Activated CD4-positive, alpha-beta T cell treated with anti-CD3 and anti-CD28 coated beads for 24 hours (primary cell): ENCODE data around the gene ZNF296.

Source experiments
- DNase-seq, 2 donors: peaks; one replicate each; pipeline ENCODE4 v3.0.0-alpha.2; 2020; ENCODE audit warnings: low read depth in 2 of 2

The ZNF296 gene

DNA sequence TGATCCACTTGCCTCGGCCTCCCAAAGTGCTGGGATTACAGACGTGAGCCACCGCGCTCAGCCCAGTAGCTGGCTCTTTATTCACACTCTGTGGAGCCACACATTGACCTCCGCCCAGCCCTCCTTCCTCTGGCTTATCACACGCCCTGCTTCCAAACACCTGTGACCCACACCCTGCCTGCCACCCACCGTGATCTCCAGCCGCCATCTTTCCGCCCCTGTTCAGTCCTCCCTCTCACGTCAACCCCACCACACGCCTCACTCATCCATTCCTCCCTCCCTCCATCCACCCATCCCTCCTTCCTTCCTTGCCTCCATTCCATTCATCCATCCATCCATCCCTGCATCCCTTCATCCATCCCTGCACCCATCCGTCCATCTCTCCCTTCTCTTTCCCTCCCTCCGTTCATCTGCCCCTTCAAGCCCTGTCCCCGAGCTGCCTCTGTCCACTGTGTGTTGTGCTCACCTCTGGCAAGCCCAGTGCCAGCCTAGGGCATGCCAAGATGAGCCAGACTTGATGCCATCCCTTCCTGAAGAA is 17.6 kb downstream of the ZNF296 start:
- DNase-seq, result no peak

DNA sequence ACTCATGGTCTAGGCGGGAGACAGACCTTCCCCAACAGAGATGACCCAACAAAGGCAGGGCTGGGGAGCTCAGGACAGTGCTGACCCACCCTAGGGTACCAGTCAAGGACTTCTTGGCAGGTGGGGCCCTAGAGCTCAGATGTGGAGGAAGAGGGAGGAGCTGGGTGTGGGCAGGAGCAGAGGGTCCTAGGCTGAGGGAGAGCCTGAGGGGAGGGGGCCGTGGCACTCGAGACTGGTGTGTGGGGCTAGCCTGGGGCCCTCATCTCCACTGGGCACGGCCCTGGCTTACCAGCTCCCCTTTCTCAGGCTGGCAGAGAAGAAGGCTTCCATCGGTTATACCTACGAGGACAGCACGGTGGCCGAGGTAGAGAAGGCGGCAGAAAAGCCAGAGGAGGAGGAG is 18.8 kb downstream of the ZNF296 start:
- no peak for DNase-seq

DNA sequence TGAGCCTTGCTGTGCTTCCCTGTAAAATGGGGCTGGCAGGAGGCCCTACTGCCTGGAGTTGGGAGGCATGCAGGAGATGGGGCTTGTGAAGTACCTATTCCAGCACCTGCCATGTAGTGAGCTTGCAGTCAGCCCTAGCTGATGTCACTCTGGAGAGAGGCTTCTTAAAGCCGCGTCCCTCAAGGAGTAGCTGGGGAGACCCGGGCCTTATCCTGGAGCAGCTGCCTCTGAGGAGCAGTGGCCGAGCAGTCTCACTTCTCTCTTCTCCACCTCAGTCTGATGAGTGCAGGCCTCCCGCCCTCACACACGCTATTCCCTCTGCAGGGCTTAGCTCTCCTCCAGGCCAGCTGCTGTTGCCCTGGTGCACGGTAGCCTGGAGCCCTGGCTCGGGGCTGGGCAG is 19.4 kb downstream of the ZNF296 start:
- DNase-seq, result no peak

DNA sequence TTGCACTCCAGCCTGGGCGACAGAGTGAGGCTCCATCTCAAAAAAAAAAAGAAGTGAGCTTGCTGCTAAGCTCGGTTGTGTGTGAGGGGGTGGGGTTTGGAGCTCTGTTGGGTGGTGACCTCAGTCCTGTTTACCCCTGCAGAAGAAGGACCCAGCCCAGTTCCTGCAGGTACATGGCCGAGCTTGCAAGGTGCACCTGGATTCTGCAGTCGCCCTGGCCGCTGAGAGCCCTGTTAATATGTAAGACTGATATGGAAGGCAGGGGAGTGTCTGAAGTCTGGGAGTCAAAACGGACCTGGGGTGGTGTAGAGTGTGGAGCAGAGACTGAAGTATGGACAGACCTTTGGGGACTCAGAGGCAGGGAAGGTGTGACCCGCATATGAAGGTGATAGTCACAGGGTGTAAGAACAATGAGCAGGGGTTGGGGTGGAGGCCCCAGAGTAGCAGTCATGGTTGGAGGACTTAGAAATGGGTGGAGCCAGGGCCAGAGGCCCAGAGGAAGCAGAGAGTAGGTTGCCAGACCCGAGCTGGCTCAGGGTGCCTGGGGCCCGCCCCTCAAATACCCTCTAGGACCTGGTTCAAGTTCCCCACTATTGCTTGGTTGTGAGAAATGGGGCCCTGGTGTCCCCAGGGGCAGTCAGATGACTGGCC is 24.2 kb downstream of the ZNF296 start:
- no peak for DNase-seq

DNA sequence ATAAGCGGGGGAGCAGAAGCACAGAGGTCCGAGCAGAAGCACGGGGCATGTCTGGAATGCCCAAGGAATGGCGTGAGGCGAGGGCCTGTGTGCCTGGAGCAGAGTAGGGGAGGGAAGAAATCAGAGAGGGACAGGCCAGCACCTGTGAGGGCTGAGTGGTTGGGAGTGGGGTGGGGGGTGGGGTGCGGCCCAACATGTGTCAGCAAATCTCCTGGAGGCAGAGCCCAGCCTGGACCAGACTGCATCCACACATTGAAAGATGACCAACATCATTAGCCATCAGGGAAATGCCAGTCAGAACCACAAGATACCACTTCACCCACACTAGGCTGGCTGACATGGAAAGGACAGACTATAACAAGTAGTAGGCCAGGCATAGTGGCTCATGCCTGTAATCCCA is 26.2 kb downstream of the ZNF296 start:
- DNase-seq, result no peak

DNA sequence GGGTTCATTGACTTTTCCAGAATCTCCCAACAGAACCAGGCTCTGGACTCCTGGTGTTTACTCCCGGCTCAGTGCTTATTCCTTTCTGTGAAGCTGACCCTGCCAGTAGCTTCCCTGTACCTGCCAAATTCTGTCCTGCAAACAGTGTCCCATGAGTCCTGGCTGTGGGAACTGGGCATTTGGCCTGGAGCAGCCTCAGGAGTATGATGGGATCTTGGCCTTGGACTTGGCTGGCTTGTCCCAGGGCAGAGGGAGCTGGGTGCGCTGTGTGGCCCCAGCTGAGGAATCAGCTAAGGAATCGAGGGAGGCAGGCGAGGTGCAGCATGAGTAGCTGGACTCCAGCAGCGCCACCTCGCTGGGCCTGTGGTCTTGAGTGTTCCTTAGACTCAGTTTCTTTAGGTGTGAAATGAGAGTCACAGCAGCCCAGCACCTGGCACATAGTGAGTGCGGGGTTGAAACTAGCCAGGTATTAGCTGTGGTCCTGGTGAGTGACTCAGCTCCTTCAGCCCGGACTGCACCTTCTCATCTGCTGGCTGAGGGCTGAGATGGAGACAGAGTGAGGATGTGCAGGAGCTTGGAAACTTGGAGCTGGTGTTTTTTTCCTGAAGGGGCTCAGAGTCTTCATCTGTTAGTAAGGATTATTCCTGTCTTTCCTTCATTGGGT is 27.1 kb downstream of the ZNF296 start:
- no peak for DNase-seq

DNA sequence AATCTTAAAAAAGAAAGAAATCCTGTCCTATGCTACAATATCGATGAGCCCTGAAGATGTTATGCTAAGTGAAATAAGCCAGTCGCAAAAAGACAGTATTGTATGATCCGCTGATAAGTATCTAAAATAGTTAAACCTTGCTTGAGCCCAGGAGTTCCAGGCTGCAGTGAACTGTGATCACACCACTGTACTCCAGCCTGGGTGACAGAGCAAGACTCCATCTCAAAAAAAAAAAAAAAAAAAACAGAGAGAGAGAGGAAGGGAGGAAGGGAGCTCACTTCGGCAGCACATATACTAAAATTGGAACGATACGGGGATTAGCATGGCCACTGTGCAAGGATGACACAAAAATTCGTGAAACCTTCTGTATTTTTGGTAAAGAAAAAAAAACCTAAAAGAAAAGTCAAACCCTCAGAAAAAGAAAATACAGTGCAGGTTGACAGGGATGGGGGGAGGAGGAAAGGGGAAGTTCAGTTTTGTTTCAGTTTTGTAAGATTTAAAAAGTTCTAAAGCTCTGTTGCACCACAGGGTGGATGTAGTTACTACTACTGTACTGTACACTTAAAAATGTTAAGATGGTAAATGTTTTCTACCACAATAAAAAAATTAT is 29.0 kb downstream of the ZNF296 start:
- no peak for DNase-seq

DNA sequence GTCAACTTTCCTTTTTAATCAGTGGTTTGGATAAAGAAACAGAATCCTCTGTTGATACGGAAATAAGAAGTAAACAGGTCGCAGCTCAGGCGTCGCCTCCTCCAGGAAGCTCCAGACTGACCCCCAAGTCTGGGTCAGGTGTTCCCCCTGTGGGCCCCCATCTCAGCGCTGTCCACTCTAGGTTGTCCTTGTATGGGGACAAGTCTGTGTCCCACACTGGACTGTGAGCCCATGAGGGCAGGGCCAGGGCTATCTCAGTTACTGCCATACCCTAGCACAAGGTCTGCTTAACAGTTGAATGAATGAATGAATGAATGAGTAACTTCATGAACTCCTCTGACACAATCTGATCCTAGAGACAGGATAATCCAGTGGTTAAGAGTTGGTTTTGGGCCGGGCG is 29.9 kb downstream of the ZNF296 start:
- DNase-seq, result no peak

DNA sequence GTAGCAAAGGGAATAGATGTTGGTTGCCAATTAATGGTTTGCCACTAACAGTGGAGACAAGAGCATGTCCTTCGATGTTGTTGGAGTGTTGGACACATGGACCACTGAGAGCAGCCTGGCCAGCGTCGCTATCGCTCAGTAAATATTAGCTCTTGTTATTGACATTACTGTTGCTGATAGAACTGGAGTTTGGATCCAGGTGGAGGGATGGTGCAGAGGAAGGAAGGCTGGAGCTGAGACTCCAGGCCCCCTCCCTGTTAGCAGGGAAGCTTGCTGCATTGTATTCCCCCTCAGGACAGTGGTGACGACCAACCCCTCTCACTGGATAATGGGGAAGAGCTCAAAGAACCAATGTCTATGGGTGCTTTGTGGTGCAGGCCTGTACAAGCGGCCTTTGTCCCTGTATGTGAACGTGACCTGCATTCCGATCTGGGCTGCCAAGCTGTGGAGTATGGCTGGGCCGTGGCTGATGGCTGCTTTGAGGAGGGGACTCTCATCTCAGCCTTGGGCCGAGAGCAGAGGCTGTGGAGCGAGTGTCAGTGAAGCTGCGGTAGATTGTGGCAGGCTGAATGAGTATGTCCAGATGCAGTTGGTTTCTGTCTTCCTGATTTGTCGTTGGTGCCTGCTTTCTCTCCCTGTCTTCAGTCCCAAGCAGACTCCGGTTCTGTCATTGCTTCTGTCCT is 30.5 kb downstream of the ZNF296 start:
- DNase-seq, result no peak

DNA sequence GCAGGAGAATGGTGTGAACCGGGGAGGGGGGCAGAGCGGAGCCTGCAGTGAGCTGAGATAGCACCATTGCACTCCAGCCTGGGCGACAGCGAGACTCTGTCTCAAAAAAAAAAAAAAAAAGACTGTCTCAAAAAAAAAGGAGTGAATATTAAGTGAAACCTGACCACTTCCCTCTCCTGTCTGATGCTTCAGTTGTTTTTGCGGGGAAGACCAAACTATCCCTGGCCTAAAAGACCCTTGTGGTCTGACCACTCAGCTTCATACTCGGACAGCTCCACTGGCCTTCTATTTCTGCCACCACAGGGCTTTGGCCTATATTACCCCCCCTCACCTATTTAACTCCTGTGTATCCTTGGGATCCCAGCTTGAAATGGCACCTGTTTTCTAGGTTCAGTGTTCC is 35.2 kb downstream of the ZNF296 start:
- DNase-seq, result no peak

DNA sequence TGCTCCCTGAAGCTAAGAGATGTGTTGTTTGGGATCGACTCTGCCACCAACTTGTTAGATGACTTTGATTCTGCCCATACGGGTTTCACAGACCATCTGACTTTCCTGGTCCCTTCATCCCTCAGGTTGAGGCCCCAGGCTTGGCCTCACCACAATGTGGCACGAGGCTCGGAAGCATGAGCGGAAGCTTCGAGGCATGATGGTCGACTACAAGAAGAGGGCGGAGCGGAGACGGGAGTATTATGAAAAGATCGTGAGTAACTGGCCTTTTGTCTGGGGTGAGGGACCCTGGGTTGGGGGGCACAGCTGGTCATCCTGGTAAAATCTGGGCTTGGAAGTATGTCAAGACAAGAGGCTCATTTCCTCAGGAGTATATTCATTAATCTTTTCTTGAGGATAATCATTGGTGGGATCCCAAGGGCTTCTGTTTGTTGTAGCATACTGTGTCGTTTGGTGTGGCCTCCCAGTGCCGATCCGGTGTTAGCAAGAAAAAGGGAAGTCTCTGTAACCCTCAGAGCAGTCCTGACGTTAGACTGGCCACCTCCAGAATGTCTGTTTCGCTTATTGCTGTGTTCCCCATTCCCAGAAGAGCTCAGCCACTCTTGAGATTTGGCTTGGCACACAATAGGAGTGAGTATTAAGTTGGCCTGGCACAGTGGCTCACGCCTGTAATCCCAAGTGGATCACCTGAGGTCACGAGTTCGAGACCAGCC is 36.1 kb downstream of the ZNF296 start:
- DNase-seq, result no peak

DNA sequence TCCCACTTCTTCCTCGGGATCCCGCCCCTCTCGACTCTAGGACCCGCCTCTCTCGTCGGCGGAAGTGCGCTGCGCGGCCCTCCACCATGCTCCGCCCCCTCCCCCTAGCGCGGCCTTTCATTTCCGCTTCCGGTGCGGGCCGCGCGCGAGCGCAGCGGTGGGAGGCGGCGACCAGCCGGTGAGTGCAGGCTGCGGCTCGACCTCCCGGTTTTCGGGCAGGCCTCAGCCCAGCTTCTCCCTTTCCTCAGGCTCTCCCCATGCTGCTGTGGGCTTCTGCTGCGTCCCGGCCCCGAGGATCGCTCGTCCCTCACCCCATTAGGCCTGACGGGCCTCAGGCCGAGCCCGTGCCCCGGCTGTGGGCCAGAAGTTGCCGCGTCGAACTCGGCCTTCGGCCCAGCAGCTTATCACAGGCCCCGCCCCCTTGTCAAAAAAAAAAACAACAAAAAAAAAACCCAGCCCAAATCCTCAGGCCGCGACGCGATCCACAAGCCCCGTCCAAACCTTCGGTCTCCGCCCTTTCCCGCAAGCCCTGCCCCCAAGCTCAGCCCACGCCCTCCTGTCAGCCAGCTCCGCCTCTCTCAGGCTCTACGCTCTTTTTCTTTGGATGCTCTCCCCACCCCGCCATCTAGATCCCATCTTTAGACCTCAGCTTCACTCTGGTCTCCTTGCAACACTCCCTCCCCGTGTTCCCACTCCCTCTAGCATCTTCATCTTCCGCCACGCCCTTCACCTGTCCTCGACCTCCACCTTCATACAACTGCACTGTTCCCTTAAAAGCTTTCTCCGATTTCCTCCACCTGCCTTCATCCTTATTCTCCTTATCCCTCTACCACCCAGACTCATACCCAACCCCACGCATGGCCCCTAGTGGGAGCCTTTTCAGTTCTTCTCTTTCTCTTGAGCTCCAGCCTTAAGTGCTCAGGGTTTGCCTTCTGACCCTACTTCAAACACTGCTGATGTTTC is 37.1 kb downstream of the ZNF296 start, which contains the start of gene CLASRP:
Gene CLASRP, plus strand, starts transcription at position 115 of the 963 bp plus-strand sequence. CDS start 1,168 bp downstream, outside the sequence.
- DNase-seq, result peak; percentile 81

DNA sequence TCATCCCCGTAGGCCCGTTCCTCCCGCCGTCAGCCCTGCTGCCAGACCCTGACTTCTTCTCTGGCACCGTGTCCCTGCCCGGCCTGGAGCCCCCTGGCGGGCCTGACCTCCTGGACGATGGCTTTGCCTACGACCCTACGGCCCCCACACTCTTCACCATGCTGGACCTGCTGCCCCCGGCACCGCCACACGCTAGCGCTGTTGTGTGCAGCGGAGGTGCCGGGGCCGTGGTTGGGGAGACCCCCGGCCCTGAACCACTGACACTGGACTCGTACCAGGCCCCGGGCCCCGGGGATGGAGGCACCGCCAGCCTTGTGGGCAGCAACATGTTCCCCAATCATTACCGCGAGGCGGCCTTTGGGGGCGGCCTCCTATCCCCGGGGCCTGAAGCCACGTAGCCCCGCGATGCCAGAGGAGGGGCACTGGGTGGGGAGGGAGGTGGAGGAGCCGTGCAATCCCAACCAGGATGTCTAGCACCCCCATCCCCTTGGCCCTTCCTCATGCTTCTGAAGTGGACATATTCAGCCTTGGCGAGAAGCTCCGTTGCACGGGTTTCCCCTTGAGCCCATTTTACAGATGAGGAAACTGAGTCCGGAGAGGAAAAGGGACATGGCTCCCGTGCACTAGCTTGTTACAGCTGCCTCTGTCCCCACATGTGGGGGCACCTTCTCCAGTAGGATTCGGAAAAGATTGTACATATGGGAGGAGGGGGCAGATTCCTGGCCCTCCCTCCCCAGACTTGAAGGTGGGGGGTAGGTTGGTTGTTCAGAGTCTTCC is 38.7 kb downstream of the ZNF296 start:
- DNase-seq, result no peak

DNA sequence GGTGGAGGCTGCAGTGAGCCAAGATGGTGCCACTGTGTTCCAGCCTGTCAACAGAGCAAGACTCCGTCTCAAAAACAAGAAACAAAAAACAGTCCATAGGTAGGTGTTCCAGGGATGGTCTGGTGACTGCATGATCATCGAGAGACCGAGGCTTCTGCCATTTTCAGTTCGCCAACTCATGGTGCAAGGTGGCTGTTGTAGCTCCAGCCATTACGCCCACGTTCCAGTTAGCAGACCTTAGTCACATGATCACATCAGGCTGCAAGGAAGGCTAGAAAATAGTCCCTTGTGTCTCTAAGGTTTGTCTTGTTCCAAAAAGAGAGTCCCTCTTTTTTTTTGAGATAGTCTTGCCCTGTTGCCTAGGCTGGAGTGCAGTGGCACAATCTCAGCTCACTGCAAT is 40.5 kb downstream of the ZNF296 start:
- DNase-seq, result no peak

DNA sequence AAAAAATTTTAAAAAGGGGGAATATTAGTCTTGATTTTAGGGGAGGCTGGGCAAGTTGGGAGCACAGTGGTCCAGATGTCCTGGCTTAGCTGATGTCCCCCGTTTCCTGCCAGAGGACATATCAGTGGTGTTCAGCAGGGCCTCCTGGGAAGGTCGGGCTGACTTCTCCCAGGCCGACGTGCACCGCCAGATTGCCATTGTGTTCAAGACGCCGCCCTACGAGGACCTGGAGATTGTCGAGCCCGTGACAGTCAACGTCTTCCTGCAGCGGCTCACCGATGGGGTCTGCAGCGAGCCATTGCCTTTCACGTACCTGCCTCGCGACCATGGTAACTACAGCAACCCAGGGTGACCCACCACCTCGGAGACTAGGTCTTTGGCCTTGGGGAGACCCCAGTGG is 43.9 kb downstream of the ZNF296 start:
- no peak for DNase-seq

DNA sequence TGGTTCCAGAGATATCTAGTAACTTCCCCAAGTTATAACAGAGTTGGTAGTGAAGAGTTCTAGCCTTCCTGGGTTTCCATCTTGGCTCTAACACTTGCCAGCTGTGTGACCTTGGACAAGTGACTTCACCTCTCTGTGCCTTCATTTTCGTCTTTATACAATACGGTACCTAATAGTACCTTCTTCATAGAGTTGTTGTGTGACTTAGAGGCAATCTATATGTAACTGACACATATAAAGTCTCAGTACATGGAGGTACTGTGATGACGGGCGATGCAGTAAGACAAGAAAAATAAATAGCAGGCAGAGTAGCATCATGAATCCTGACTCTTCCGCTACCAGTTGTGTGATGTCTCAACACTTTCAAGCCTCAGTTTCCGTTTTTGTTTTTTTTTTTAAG is 45.5 kb downstream of the ZNF296 start:
- no peak for DNase-seq

DNA sequence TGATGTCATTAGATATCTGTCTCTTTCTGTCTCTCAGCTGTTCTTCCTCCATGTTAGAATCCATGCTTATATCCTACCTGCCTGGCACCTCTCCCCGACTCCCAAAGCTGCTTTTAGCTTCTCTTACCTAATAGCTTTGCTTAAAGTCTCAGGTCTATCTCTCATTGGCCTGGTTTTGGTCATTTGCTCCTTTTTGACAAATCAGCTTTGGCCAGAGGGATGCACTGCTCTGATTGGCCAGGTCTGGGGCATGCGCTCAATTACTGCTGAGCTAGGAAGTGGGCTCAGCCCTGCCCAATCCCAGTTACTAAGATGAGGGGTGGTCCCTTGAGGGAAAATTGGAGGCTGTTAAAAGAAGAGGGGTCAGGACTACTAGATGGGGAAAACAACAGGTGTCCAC is 48.9 kb downstream of the ZNF296 start:
- no peak for DNase-seq

DNA sequence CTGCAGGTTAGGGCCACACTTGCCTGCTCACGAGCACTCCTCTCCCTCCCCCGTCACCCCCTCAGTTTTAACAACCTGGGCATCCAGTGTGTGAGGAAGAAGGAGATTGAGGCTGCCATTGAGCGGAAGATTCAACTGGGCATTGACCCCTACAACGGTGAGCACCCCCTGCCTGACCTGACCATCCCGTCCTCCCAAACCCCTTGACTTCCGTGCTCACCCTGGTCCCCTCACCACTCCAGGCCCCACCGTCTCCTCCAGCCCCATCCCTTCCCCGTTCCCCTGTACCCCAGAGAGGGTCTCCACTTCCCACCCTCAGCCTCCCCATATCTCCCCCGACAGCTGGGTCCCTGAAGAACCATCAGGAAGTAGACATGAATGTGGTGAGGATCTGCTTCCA is 51.0 kb downstream of the ZNF296 start:
- no peak for DNase-seq

DNA sequence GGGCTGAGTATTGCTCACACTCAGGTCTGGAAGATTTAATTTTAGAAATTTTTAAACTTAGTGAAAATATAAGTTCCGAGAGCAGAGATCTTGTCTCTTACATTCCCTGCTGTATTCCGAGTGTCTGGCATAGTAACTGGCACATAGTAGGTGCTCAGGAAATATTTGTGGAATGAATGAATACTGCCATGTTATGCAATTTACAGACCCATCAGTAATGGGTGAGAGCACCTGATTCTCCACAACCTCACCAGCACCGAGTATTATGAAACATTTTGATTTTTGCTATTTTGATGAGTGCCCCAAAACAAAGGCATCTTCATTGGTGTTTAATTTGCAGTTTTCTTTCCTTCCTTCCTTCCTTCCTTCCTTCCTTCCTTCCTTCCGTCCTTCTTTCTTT is 53.2 kb downstream of the ZNF296 start:
- no peak for DNase-seq

DNA sequence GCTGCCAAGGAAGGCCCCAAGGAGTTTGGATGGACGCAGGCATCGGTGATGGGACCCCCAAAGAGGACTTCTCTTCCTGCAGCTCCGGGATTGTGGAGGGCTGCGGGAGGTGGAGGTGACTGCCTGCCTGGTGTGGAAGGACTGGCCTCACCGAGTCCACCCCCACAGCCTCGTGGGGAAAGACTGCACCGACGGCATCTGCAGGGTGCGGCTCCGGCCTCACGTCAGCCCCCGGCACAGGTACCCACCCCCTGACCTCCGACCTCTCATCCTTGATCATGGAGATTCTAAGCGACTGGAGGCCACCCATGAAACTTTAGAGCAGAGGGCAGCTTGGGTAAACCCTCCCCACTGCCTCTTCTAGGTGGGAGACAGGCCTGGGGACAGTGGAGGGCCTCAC is 54.3 kb downstream of the ZNF296 start:
- no peak for DNase-seq
